Measurements from ENCODE around the gene MACROD2. TPM values are rescaled to one million over a fixed set of nuclear protein-coding genes. Genes with fewer than 3 reads are reported as not detected.

The MACROD2 gene
- total RNA-seq, 4 donors from 2014 or later = 2.1 to 28.1 (median 12.6) TPM

GRCh38 chr20:14333721-14334120 lies 338.4 kb downstream of the MACROD2 start:
- intact Hi-C loops (cut with DNase I; ENCODE audit: low total_unique reads) = no loop called here
- peak overlapping the region in 1 of 2 donors; percentile 2 for H3K4me3 ChIP-seq
- TF ChIP-seq POLR2A (IDR thresholded peaks at IDR 0.05) (no peak), CTCF (IDR thresholded peaks at IDR 0.05) (no peak)

GRCh38 chr20:14334306-14334930 lies 339.1 kb downstream of the MACROD2 start:
- no peaks in the 10 kb centered on the region for H3K36me3 ChIP-seq
- intact Hi-C loops (cut with DNase I; ENCODE audit: low total_unique reads) = no loop called here
- peak; percentile 18 to 25 for DNase-seq
- H3K27ac ChIP-seq = no peak overlapping the region
- H3K9me3 ChIP-seq = no peaks in the 10 kb centered on the region
- H3K4me1 ChIP-seq = no peaks in the 10 kb centered on the region
- H3K4me3 ChIP-seq = no peak overlapping the region
- TF ChIP-seq POLR2A (IDR thresholded peaks at IDR 0.05) = no peak
- TF ChIP-seq CTCF (IDR thresholded peaks at IDR 0.05) = peak; percentile 36 to 45 (median 38)
- no peaks in the 10 kb centered on the region for H3K27me3 ChIP-seq

More at GRCh38 chr20:14333721-14334120, 338.4 kb downstream of the MACROD2 start:
- Histone ChIP-seq H3K27me3 (no peaks in the 10 kb centered on the region), H3K27ac (no peak overlapping the region), H3K36me3 (no peaks in the 10 kb centered on the region), H3K4me1 (no peaks in the 10 kb centered on the region), H3K9me3 (no peaks in the 10 kb centered on the region)
- no peak for DNase-seq

GRCh38 chr20:14335052-14335451 lies 339.7 kb downstream of the MACROD2 start:
- Histone ChIP-seq H3K4me3 (no peak overlapping the region), H3K36me3 (no peaks in the 10 kb centered on the region), H3K27ac (no peak overlapping the region), H3K9me3 (no peaks in the 10 kb centered on the region), H3K27me3 (no peaks in the 10 kb centered on the region), H3K4me1 (no peaks in the 10 kb centered on the region)
- DNase-seq = no peak
- TF ChIP-seq CTCF (IDR thresholded peaks at IDR 0.05) (no peak), POLR2A (IDR thresholded peaks at IDR 0.05) (no peak)
- intact Hi-C loops (cut with DNase I; ENCODE audit: low total_unique reads) = no loop called here

- Histone ChIP-seq H3K36me3 (no peaks in the 10 kb centered on the region), H3K27me3 (no peaks in the 10 kb centered on the region), H3K4me1 (no peaks in the 10 kb centered on the region), H3K27ac (peak overlapping the region; percentile 51 to 68), H3K9me3 (no peaks in the 10 kb centered on the region), H3K4me3 (peak overlapping the region; percentile 34 to 63)
- TF ChIP-seq CTCF (IDR thresholded peaks at IDR 0.05) (no peak), POLR2A (IDR thresholded peaks at IDR 0.05) (no peak)
- no peak for DNase-seq
- intact Hi-C loops (cut with DNase I; ENCODE audit: low total_unique reads) = no loop called here
Observed at GRCh38 chr20:14336686-14337085, 341.4 kb downstream of the MACROD2 start.

- TF ChIP-seq POLR2A (IDR thresholded peaks at IDR 0.05) = peak; percentile 60 to 89
- TF ChIP-seq CTCF (IDR thresholded peaks at IDR 0.05) = peak; percentile 63 to 69 (median 66)
- no peaks in the 10 kb centered on the region for H3K27me3 ChIP-seq
- intact Hi-C loops (cut with DNase I; ENCODE audit: low total_unique reads) = no loop called here
- H3K4me3 ChIP-seq = peak within 1 kb of the TSS; percentile 34 to 63
- H3K36me3 ChIP-seq = no peaks in the 10 kb centered on the region
- peak within 1 kb of the TSS; percentile 51 to 68 for H3K27ac ChIP-seq
- H3K4me1 ChIP-seq = no peaks in the 10 kb centered on the region
- peak; percentile 69 to 86 for DNase-seq
- no peaks in the 10 kb centered on the region for H3K9me3 ChIP-seq
Observed at GRCh38 chr20:14337400-14338171, 342.3 kb downstream of the MACROD2 start, which contains the start of gene FLRT3. Gene FLRT3 (minus strand): TSS chr20:14337612. CDS start chr20:14327506, 10,106 bp downstream.

All from uterus (tissue), 4 donors.